ENCODE results near the gene ING4. TPM values are rescaled to one million over a fixed set of nuclear protein-coding genes. Genes with fewer than 3 reads are reported as not detected.
A peak's percentile ranks its signal among the peaks of the same experiment; 100 is the strongest.

The ING4 gene
- total RNA-seq, 3 donors from 2014 or later (not counting 1 experiment from before 2014, with no cell fraction given) = 29.9 to 40.9 (median 30.2) TPM

DNA sequence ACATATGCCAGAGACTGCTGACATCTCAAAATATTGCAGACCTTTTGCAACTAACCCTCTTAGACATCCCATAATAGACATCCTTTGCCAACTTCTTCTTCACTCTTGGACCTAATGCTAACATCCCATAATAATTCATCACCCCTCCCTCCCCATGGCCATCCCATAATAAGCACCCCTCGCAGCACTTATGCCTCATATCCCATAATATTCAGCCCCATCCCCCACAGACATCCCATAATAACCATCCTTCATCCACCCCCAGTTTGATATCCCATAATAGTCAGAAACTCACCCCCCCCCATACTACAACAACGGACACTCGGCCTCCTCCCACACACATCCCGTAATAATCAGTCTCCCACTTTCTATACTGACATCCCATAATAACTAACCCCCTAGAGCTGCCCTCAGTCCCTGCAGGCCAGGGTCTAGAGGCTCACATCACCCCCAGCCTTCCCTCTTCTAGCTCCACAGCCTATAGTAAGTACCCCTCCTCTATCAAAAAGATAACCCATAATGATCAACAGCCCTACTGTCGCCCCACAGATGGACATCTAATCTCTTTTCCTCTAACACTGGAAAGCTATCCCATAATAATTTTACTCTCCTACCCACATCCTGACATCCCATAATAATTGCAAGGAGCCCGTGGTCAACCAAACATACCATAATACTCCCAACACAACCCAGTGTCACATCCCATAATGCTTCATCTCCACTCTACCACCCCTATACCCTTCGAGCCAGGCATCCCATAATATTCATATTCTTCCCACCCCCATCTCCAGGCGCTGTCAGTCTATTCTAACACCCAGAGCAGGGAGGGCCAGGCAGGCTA is 54.9 kb downstream of the ING4 start:
- H3K4me3 Mint-ChIP-seq = no peak overlapping the region
- intact Hi-C loops (cut with micrococcal nuclease) = loop anchor here (1.0 to 5.0 kb wide), 7 partner anchors 41 to 271 kb away; partner anchors contain the start of genes GAPDH, ING4, MLF2 and NOP2
- TF ChIP-seq, protein P1, sequence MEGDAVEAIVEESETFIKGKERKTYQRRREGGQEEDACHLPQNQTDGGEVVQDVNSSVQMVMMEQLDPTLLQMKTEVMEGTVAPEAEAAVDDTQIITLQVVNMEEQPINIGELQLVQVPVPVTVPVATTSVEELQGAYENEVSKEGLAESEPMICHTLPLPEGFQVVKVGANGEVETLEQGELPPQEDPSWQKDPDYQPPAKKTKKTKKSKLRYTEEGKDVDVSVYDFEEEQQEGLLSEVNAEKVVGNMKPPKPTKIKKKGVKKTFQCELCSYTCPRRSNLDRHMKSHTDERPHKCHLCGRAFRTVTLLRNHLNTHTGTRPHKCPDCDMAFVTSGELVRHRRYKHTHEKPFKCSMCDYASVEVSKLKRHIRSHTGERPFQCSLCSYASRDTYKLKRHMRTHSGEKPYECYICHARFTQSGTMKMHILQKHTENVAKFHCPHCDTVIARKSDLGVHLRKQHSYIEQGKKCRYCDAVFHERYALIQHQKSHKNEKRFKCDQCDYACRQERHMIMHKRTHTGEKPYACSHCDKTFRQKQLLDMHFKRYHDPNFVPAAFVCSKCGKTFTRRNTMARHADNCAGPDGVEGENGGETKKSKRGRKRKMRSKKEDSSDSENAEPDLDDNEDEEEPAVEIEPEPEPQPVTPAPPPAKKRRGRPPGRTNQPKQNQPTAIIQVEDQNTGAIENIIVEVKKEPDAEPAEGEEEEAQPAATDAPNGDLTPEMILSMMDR (IDR thresholded peaks at IDR 0.05) = no peak
- no peaks in the 10 kb centered on the region for H3K27me3 Mint-ChIP-seq (ENCODE audit: low read depth in 2 of 2)
- no peaks in the 10 kb centered on the region for H3K36me3 Mint-ChIP-seq
- Histone ChIP-seq H3K27ac (ENCODE audit: low read length) (peak overlapping the region; percentile 97), H3K9me3 (ENCODE audit: control insufficient read depth, insufficient read depth, low read length) (no peaks in the 10 kb centered on the region), H3K36me3 (ENCODE audit: control insufficient read depth, insufficient read depth, low read length) (no peaks in the 10 kb centered on the region), H3K4me3 (ENCODE audit: low read length) (no peak overlapping the region), H3K4me1 (ENCODE audit: control insufficient read depth, insufficient read depth, low read length) (peaks cover 59% of the 10 kb centered on the region), H3K27me3 (ENCODE audit: control insufficient read depth, insufficient read depth, low read length) (no peaks in the 10 kb centered on the region)
- no peak overlapping the region for H3K27ac Mint-ChIP-seq
- DNase-seq = peak; percentile 49 to 87
- peak; percentile 43 to 69 (median 53) for ATAC-seq
- 3% methylated on average over 8 of the region's 8 CpGs for WGBS (ENCODE audit: insufficient coverage)
- no peaks in the 10 kb centered on the region for H3K9me3 Mint-ChIP-seq
- H3K4me1 Mint-ChIP-seq = peaks cover 40 to 53% of the 10 kb centered on the region in 2 donors

DNA sequence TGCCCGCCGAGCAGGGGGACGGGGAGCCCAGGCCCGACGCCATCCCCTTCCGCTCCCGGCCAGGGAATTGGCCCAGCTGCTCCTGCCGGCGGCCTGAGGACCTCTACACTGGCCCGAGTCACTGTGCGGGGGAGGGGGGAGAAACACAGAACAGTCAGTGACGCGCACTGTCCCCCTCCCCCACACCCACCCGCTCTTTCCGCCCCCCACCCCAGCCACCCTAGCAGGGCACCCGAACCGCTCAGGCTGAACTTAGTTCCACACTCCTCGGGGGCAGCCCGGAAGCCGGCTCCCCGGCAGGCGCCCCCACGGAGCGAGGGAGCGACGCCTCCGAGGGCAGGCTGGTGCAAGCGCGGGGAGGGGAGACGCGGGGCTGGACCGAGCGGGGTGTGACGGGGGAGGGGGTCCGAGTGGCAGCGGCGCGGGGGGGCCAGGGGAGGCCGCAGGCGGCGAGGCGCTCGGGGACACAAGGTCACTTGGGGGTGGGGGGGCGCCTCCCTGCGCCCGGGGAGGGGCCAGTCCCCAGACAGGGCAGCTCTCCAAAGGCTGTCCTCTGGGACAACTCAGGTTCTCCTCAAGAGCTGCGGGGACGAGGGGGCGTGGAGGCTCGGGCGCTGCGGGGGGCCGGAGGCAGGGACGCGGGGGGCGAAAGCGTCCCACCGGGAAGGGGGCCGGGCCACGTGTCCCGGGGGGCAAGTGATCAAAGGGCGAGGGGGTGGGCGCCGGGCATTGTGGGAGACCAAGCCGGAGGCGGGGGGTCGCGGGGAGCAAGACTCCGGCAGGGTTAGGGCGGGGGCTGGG is 56.4 kb downstream of the ING4 start:
- H3K27me3 Mint-ChIP-seq (ENCODE audit: low read depth in 2 of 2) = no peaks in the 10 kb centered on the region
- H3K9me3 ChIP-seq (ENCODE audit: control insufficient read depth, insufficient read depth, low read length) = no peaks in the 10 kb centered on the region
- H3K36me3 ChIP-seq (ENCODE audit: control insufficient read depth, insufficient read depth, low read length) = peaks cover 10% of the 10 kb centered on the region
- H3K27ac ChIP-seq (ENCODE audit: low read length) = peak overlapping the region; percentile 97
- H3K4me1 Mint-ChIP-seq = peaks cover 44 to 53% of the 10 kb centered on the region in 2 donors
- intact Hi-C loops (cut with micrococcal nuclease) = loop anchor here (5.0 kb wide), 5 partner anchors 39 to 269 kb away; partner anchors contain the start of genes GAPDH, MLF2 and NOP2
- no peaks in the 10 kb centered on the region for H3K9me3 Mint-ChIP-seq
- TF ChIP-seq, protein P1 (IDR thresholded peaks at IDR 0.05) = no peak
- H3K36me3 Mint-ChIP-seq = peaks cover 11% of the 10 kb centered on the region
- H3K27me3 ChIP-seq (ENCODE audit: control insufficient read depth, insufficient read depth, low read length) = no peaks in the 10 kb centered on the region
- H3K27ac Mint-ChIP-seq = no peak overlapping the region
- H3K4me3 Mint-ChIP-seq = no peak overlapping the region
- ATAC-seq = peak; percentile 18 to 47 (median 25)
- WGBS (ENCODE audit: insufficient coverage) = under 1% methylated on average over 62 of the region's 70 CpGs
- DNase-seq = peak; percentile 63 to 80
- peaks cover 58% of the 10 kb centered on the region for H3K4me1 ChIP-seq (ENCODE audit: control insufficient read depth, insufficient read depth, low read length)
- H3K4me3 ChIP-seq (ENCODE audit: low read length) = peak overlapping the region; percentile 92

DNA sequence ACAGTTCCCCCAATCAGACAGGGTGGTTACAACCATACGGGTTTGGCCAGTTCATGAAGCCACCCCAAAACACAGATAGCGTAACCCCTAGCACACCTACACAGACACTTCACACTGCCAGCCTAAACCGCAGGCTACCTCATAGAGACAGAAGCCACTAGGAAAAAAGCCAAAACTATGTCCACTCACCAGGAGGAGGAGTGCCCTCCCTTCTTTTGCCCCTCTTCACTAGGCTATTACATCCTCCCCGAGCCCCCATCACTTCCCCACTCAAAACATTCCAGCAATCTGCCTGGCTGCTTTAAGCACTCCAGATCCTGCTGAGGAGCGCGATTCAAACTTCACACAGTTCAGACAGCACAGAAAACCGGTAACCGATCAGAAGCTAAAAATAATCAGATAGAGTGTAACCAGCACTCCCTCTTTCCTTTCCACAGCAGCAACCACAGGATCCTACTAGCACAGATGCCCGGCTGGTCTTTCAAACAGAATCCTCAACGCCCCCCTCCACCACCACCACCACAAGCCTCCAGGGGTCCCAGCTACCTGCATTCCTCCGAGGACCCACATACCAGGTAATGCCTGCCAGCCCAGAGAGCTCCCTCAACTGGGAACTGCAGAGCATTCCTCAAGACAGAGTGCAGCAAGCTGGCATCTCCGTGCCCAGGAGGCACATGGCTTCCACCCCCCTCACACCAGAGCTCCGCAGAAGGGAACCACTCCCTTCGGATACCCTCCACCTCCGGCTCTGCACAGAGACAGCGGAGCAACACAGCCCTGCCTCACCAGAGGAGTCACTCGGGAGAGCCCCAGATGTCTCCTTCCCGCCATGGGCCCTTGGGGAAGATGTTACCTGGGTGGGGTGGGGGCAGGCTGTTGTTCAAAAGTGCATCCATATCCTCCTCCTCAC is 57.2 kb downstream of the ING4 start:
- Histone ChIP-seq H3K4me1 (ENCODE audit: control insufficient read depth, insufficient read depth, low read length) (peaks cover 58% of the 10 kb centered on the region), H3K9me3 (ENCODE audit: control insufficient read depth, insufficient read depth, low read length) (no peaks in the 10 kb centered on the region), H3K4me3 (ENCODE audit: low read length) (peak overlapping the region; percentile 92), H3K27ac (ENCODE audit: low read length) (peak overlapping the region; percentile 97), H3K27me3 (ENCODE audit: control insufficient read depth, insufficient read depth, low read length) (no peaks in the 10 kb centered on the region), H3K36me3 (ENCODE audit: control insufficient read depth, insufficient read depth, low read length) (peaks cover 19% of the 10 kb centered on the region)
- H3K36me3 Mint-ChIP-seq = peaks cover 19% of the 10 kb centered on the region
- DNase-seq (peak in 1 of 2 donors; percentile 76), ATAC-seq (peak; percentile 1 to 17 (median 6))
- intact Hi-C loops (cut with micrococcal nuclease) = loop anchor here (5.0 kb wide), 5 partner anchors 38 to 268 kb away; partner anchors contain the start of genes GAPDH, MLF2 and NOP2
- TF ChIP-seq, protein P1 (IDR thresholded peaks at IDR 0.05) = no peak
- no peak overlapping the region for H3K4me3 Mint-ChIP-seq
- WGBS (ENCODE audit: insufficient coverage) = 2% methylated on average over 15 of the region's 18 CpGs
- no peaks in the 10 kb centered on the region for H3K27me3 Mint-ChIP-seq (ENCODE audit: low read depth in 2 of 2)
- no peak overlapping the region for H3K27ac Mint-ChIP-seq
- H3K9me3 Mint-ChIP-seq = no peaks in the 10 kb centered on the region
- H3K4me1 Mint-ChIP-seq = peaks cover 49 to 51% of the 10 kb centered on the region in 2 donors

Data from natural killer cell (primary cell).